CD4-positive, alpha-beta T cell (primary cell): ENCODE data around the gene FAM3B. TPM values are rescaled to one million over a fixed set of nuclear protein-coding genes. Genes with fewer than 3 reads are reported as not detected.
"Not testable (repeated sequence)": the region's sequence is repeated elsewhere in the genome, so short reads cannot be mapped to it uniquely, and the experiment has no call there.

Source experiments
- ATAC-seq: fragments of 200-7000 bp; cut with Tn5 transposase; one replicate; pipeline ENCODE4 v1.10.0; 2022; ENCODE audit warnings: mild to moderate bottlenecking; ENCODE audit not compliant: poor library complexity
- CTCF ChIA-PET: fragments of 350-600 bp; sonication (Branson Sonifier 250); formaldehyde crosslinking; loops from one replicate; lab custom pipeline; 2021; ENCODE audit warnings: antibody characterized with exemption, inconsistent platforms; lab: Charles Lee
- POLR2A ChIA-PET: fragments of 350-600 bp; sonication (Branson Sonifier 250); formaldehyde crosslinking; loops from one replicate; lab custom pipeline; 2021; ENCODE audit warnings: antibody characterized with exemption, inconsistent platforms; lab: Charles Lee
- DNase-seq, 14 experiments: peaks; one replicate each; pipeline ENCODE4 v3.0.0-alpha.2; 2013 to 2020; ENCODE audit warnings: mixed read lengths in 2 of 14
- H3K27ac ChIP-seq, 2 donors: one replicate each; pipeline versions ENCODE4 v1.5.1 to v1.7.0; 2013; ENCODE audit warnings: low read length in 2 of 2, low read depth in 1 of 2, mild to moderate bottlenecking in 1 of 2
- H3K27me3 ChIP-seq, 2 experiments: 1 replicate in 1 of 2; 2 replicates in 1 of 2; pipeline versions ENCODE4 v1.6.1 to v1.7.0; 2013; ENCODE audit warnings: low read length in 2 of 2, control low read depth in 1 of 2, mild to moderate bottlenecking in 1 of 2, moderate library complexity in 1 of 2; ENCODE audit not compliant: insufficient read depth in 2 of 2, control insufficient read depth in 1 of 2
- H3K36me3 ChIP-seq: one replicate; pipeline ENCODE4 v1.6.1; 2013; ENCODE audit warnings: low read length, control low read depth; ENCODE audit not compliant: insufficient read depth
- H3K4me1 ChIP-seq: one replicate; pipeline ENCODE4 v1.6.1; 2013; ENCODE audit warnings: low read length, control low read depth; ENCODE audit not compliant: insufficient read depth
- H3K4me3 ChIP-seq: one replicate; pipeline ENCODE4 v1.5.1; 2013; ENCODE audit warnings: mild to moderate bottlenecking, low read length, moderate library complexity
- H3K9me3 ChIP-seq, 2 experiments: 1 replicate in 1 of 2; 2 replicates in 1 of 2; pipeline versions ENCODE4 v1.6.1 to v1.7.0; 2013; ENCODE audit warnings: low read length in 2 of 2, mild to moderate bottlenecking in 2 of 2, control low read depth in 1 of 2, moderate library complexity in 1 of 2; ENCODE audit not compliant: control insufficient read depth in 1 of 2, insufficient read depth in 1 of 2
- H3K27ac Mint-ChIP-seq: one replicate; pipeline ENCODE4 v1.8.0; 2020; ENCODE audit warnings: mixed read lengths
- H3K27me3 Mint-ChIP-seq: one replicate; pipeline ENCODE4 v1.8.0; 2021; ENCODE audit warnings: mixed read lengths
- H3K36me3 Mint-ChIP-seq: one replicate; pipeline ENCODE4 v1.8.0; 2021; ENCODE audit warnings: low read depth, mixed read lengths
- H3K4me1 Mint-ChIP-seq: one replicate; pipeline ENCODE4 v1.8.0; 2021; ENCODE audit warnings: low read depth, mixed read lengths
- H3K4me3 Mint-ChIP-seq: one replicate; pipeline ENCODE4 v1.8.0; 2020; ENCODE audit warnings: mild to moderate bottlenecking, mixed read lengths
- H3K9me3 Mint-ChIP-seq: one replicate; pipeline ENCODE4 v1.8.0; 2020; ENCODE audit warnings: mixed read lengths
- intact Hi-C, 2 experiments: fragments of 100-400 bp; cut with DNase I in 1 of 2; cut with micrococcal nuclease in 1 of 2; formaldehyde crosslinking; loops; one replicate each; pipeline versions ENCODE4 v1.15.1 to v1.9.0; 2023 to 2025; cut with DNase I, micrococcal nuclease
- total RNA-seq, 174 experiments: library from RNA in 2 of 174; stranded (reverse) in 2 of 174; gene quantifications; one replicate each; pipeline ENCODE4 v1.2.3 and lab custom pipeline; 2021 to 2026
- TF ChIP-seq, protein P1 (sequence below): fragments of 200-600 bp; IDR thresholded peaks from one replicate; pipeline ENCODE4 v1.8.0; 2022; ENCODE audit warnings: antibody characterized with exemption, mild to moderate bottlenecking

Gene FAM3B
- total RNA-seq, 2 experiments from 2014 or later, result not detected

DNA sequence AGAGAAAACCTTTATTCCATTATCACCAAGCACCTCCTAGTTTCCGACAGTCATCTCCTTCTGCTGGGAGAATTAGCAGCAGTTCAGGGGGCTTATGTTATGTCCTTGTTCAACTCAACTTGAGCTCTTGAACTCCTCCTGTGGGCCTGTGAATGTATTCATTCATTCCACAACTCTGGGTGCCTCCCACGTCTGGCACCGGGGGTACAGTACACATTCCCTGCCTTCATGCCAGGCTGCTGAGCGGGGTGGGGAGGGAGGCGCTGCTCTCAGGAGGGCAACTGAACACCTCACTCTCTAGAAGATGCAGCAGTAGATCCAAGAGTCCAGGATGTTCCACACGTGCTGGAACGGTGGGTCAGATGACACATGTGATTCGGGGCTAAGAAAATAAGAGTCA is 40.9 kb downstream of the FAM3B start:
- no peak overlapping the region for H3K4me3 ChIP-seq
- Mint-ChIP-seq H3K4me3 (no peak overlapping the region), H3K4me1 (peaks cover 19% of the 10 kb centered on the region), H3K27ac (peak overlapping the region; percentile 46), H3K9me3 (no peaks in the 10 kb centered on the region), H3K27me3 (no peaks in the 10 kb centered on the region), H3K36me3 (peaks cover 10% of the 10 kb centered on the region)
- no peak for DNase-seq
- no peaks in the 10 kb centered on the region for H3K36me3 ChIP-seq
- H3K9me3 ChIP-seq, result peaks cover 0 to 5% of the 10 kb centered on the region in 2 experiments
- no peaks in the 10 kb centered on the region for H3K27me3 ChIP-seq
- intact Hi-C loops, result no loop called here
- POLR2A ChIA-PET, result interaction anchor here (1.3 kb wide), 1 partner anchor 11 kb away, joined by 3 read pairs; no protein-coding TSS in a partner anchor
- ATAC-seq, result no peak
- no peak overlapping the region for H3K27ac ChIP-seq
- TF ChIP-seq, protein P1, sequence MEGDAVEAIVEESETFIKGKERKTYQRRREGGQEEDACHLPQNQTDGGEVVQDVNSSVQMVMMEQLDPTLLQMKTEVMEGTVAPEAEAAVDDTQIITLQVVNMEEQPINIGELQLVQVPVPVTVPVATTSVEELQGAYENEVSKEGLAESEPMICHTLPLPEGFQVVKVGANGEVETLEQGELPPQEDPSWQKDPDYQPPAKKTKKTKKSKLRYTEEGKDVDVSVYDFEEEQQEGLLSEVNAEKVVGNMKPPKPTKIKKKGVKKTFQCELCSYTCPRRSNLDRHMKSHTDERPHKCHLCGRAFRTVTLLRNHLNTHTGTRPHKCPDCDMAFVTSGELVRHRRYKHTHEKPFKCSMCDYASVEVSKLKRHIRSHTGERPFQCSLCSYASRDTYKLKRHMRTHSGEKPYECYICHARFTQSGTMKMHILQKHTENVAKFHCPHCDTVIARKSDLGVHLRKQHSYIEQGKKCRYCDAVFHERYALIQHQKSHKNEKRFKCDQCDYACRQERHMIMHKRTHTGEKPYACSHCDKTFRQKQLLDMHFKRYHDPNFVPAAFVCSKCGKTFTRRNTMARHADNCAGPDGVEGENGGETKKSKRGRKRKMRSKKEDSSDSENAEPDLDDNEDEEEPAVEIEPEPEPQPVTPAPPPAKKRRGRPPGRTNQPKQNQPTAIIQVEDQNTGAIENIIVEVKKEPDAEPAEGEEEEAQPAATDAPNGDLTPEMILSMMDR, result no peak
- H3K4me1 ChIP-seq, result peaks cover 18% of the 10 kb centered on the region
- CTCF ChIA-PET, result no interaction called here

DNA sequence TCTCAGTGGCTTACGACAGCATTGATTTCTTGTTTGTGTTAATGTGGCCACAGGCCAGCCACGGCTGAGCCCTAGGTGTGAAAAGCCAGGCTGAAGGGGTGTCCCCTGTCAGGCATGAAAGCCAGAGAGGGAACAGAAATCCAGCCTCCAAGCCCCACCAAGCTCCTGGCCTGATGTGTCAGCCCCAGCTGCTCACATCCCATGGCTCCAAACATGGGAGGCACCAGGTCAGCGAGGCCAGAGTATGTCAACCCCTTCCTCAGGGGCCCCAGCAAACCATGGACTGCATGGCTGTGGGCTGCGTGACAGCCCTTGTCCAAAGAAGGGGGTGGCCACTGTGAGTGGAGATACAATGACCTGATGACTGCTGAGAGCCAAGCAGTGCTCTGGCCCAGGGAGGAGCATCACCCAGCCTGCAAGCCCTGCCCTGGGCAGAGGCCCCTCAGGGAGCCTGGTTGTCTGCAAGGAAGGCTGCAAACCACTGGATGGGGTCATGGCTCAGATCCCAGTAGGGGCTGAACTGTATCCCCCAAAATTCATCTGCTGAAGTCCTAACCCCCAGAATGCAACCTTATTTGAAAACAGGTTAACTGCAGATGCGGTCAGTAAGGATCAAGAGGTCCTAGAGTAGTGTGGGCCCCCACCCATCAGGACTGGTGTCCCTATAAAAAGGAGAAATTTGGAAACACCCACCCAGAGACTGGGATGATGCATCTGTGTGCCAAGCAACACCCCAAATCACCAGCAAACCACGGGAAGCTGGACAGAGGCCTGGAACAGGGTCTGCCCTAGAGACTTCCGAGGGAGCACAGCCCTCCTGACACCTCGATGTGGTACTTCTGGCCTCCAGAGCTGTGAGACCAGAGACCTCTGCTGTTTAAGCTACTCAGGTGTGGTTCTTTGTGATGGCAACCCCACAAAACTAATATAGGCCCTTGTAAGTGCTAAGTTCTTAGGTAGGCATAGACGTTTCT is 41.9 kb downstream of the FAM3B start:
- ATAC-seq (no peak), DNase-seq (no peak)
- H3K9me3 ChIP-seq, result peaks cover 0 to 5% of the 10 kb centered on the region in 2 experiments
- TF ChIP-seq, protein P1, result no peak
- H3K36me3 ChIP-seq, result peaks cover 2% of the 10 kb centered on the region
- peaks cover 26% of the 10 kb centered on the region for H3K4me1 ChIP-seq
- peaks cover 28% of the 10 kb centered on the region for H3K4me1 Mint-ChIP-seq
- intact Hi-C loops, result loop anchor here in 1 of 2 experiments (2.0 kb wide), 1 partner anchor 70 kb away; no protein-coding TSS in a partner anchor
- no peaks in the 10 kb centered on the region for H3K9me3 Mint-ChIP-seq
- no peaks in the 10 kb centered on the region for H3K27me3 Mint-ChIP-seq
- H3K4me3 Mint-ChIP-seq, result no peak overlapping the region
- CTCF ChIA-PET, result no interaction called here
- H3K27ac Mint-ChIP-seq, result peak overlapping the region; percentile 47
- no peak overlapping the region for H3K27ac ChIP-seq
- POLR2A ChIA-PET, result interaction anchor here (0.9 to 1.3 kb wide), 2 partner anchors 10 to 11 kb away, joined by 3 read pairs; no protein-coding TSS in a partner anchor
- no peak overlapping the region for H3K4me3 ChIP-seq
- peaks cover 18% of the 10 kb centered on the region for H3K36me3 Mint-ChIP-seq
- no peaks in the 10 kb centered on the region for H3K27me3 ChIP-seq

DNA sequence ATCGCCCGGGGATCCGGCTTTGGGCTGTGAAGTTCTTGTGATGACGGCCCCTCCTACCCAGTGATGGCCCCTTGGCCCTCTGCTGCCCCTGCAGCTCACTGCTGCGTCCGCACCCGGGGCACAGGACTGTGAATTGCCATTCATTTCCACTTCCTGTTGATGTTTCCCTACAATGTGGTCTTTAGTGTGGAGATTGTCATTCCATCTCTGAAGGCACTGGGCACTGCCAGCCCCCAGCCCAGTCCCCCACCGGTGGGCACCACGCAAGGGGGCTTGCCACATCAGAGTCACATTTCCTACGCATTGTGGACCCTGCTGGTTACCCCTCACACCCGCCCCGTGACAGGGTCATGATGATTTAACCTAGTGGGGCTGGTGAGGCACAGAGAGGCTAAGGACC is 42.7 kb downstream of the FAM3B start:
- DNase-seq, result peak in 1 of 14 experiments; percentile 16
- ATAC-seq, result no peak
- H3K4me3 ChIP-seq, result no peak overlapping the region
- peak overlapping the region; percentile 47 for H3K27ac Mint-ChIP-seq
- no peak overlapping the region for H3K4me3 Mint-ChIP-seq
- H3K4me1 ChIP-seq, result peaks cover 34% of the 10 kb centered on the region
- no peaks in the 10 kb centered on the region for H3K27me3 ChIP-seq
- no peaks in the 10 kb centered on the region for H3K27me3 Mint-ChIP-seq
- peaks cover 9% of the 10 kb centered on the region for H3K36me3 ChIP-seq
- no peaks in the 10 kb centered on the region for H3K9me3 Mint-ChIP-seq
- no peak overlapping the region for H3K27ac ChIP-seq
- H3K4me1 Mint-ChIP-seq, result peaks cover 36% of the 10 kb centered on the region
- intact Hi-C loops, result loop anchor here in 1 of 2 experiments (2.0 kb wide), 1 partner anchor 70 kb away; no protein-coding TSS in a partner anchor
- POLR2A ChIA-PET, result interaction anchor here (0.9 kb wide), 1 partner anchor 9 kb away, joined by 3 read pairs; no protein-coding TSS in a partner anchor
- H3K36me3 Mint-ChIP-seq, result peaks cover 23% of the 10 kb centered on the region
- CTCF ChIA-PET, result no interaction called here
- peaks cover 0 to 5% of the 10 kb centered on the region in 2 experiments for H3K9me3 ChIP-seq
- TF ChIP-seq, protein P1, result no peak

DNA sequence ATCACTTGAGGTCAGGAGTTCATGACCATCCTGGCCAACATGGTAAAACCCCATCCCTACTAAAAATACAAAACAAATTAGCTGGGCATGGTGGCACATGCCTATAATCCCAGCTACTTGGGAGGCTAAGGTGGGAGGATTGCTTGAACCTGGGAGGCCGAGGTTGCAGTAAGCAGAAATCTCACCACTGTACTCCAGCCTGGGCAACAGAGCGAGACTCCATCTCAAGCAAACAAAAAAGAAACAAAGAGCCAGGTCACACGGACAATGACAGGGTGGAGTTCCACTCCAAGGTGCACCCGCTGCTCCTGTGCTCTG is 43.1 kb downstream of the FAM3B start:
- DNase-seq, H3K36me3 ChIP-seq, H3K27me3 ChIP-seq, H3K9me3 ChIP-seq, CTCF ChIA-PET, H3K27ac ChIP-seq, H3K27me3 Mint-ChIP-seq, H3K4me3 Mint-ChIP-seq, H3K9me3 Mint-ChIP-seq, H3K4me3 ChIP-seq, ATAC-seq: not testable (repeated sequence)
- Mint-ChIP-seq H3K4me1 (peaks cover 40% of the 10 kb centered on the region), H3K27ac (peak overlapping the region; percentile 47), H3K36me3 (peaks cover 25% of the 10 kb centered on the region)
- intact Hi-C loops, result loop anchor here (2.0 to 5.0 kb wide), 2 partner anchors 69 to 703 kb away; no protein-coding TSS in a partner anchor
- POLR2A ChIA-PET, result interaction anchor here (0.9 to 4.9 kb wide), 2 partner anchors 9 to 65 kb away, joined by 3 to 76 read pairs; partner anchors contain the start of gene MX1
- peaks cover 39% of the 10 kb centered on the region for H3K4me1 ChIP-seq
